Peyer's patch (tissue), 4 donors: ENCODE data around the gene GP1BB. TPM values are rescaled to one million over a fixed set of nuclear protein-coding genes. Genes with fewer than 3 reads are reported as not detected.

Experiments
- DNase-seq, 3 donors: peaks; one replicate each; pipeline ENCODE4 v3.0.0-alpha.2; 2017 to 2019
- H3K27ac ChIP-seq, 4 donors: fragments of 200-600 bp; sonication (generic); one replicate each; pipeline ENCODE4 v1.5.1; 2016 to 2019
- H3K27me3 ChIP-seq, 2 donors: fragments of 200-600 bp; sonication (generic); one replicate each; pipeline ENCODE4 v1.5.1; 2019
- H3K36me3 ChIP-seq, 3 donors: fragments of 200-600 bp; sonication (generic); one replicate each; pipeline ENCODE4 v1.5.1; 2016 to 2019
- H3K4me1 ChIP-seq, 4 donors: fragments of 200-600 bp; sonication (generic); one replicate each; pipeline ENCODE4 v1.5.1; 2016 to 2019
- H3K4me3 ChIP-seq, 4 donors: fragments of 200-600 bp; sonication (generic); 1 replicate in 3 of 4; 2 replicates in 1 of 4; pipeline ENCODE4 v1.5.1; 2016 to 2019; ENCODE audit warnings: mild to moderate bottlenecking in 1 of 4
- H3K9me3 ChIP-seq, 4 donors: fragments of 200-600 bp; sonication (generic); one replicate each; pipeline ENCODE4 v1.5.1; 2016 to 2019; ENCODE audit warnings: mild to moderate bottlenecking in 1 of 4
- CTCF ChIP-seq, 6 experiments: fragments of 450-650 bp in 4 of 6; fragments of 200-600 bp in 2 of 6; sonication (generic) in 1 of 6; IDR thresholded peaks; one replicate each; pipeline ENCODE4 v1.5.1; 2017 to 2019; ENCODE audit warnings: antibody characterized with exemption in 6 of 6, mild to moderate bottlenecking in 3 of 6, moderate library complexity in 1 of 6
- POLR2A ChIP-seq, 2 donors: fragments of 450-650 bp; IDR thresholded peaks; one replicate each; pipeline ENCODE4 v1.5.1; 2017; ENCODE audit warnings: antibody characterized with exemption in 2 of 2, mild to moderate bottlenecking in 2 of 2, moderate library complexity in 2 of 2
- total RNA-seq, 4 donors: library from RNA; depleted of rRNA; stranded (reverse); fragments of >200 nt; gene quantifications; one replicate each; pipeline ENCODE4 v1.1.0, GENCODE V29; 2016

Gene GP1BB
- total RNA-seq, 4 donors from 2014 or later: 1.1 to 9.1 (median 2.0) TPM

DNA sequence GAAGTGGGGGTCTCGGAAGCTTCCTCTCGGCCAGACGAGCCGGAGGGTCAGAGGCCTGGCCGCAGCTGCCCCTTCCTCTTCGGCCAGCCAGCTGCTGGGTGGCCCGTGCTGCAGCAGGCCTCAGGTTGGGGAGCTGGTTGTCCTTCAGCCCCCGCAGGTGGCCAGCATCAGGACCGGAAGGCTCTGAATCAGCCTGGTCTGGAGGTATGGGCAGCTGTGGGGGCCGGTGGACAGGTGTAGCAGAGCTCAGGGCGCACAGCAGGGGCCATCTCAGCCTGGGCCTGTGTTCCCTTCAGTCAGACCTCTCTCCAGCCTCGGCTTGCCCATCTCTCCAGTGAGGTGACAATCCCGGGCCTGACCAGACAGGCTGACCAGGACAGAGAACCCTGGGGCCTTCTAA lies 23.4 kb downstream of the GP1BB start:
- no peak for TF ChIP-seq CTCF (IDR thresholded peaks at IDR 0.05)
- no peak for TF ChIP-seq POLR2A (IDR thresholded peaks at IDR 0.05)
- no peak for DNase-seq
- H3K27ac ChIP-seq: no peak overlapping the region
- H3K36me3 ChIP-seq: no peaks in the 10 kb centered on the region
- no peaks in the 10 kb centered on the region for H3K4me1 ChIP-seq
- H3K9me3 ChIP-seq: no peaks in the 10 kb centered on the region
- H3K27me3 ChIP-seq: no peaks in the 10 kb centered on the region
- no peak overlapping the region for H3K4me3 ChIP-seq

- DNase-seq: no peak
- TF ChIP-seq CTCF (IDR thresholded peaks at IDR 0.05) (no peak), POLR2A (IDR thresholded peaks at IDR 0.05) (no peak)
- no peaks in the 10 kb centered on the region for H3K4me1 ChIP-seq
- H3K27me3 ChIP-seq: no peaks in the 10 kb centered on the region
- H3K36me3 ChIP-seq: no peaks in the 10 kb centered on the region
- H3K4me3 ChIP-seq: no peak overlapping the region
- H3K9me3 ChIP-seq: no peaks in the 10 kb centered on the region
- no peak overlapping the region for H3K27ac ChIP-seq
Observed at GRCh38 chr22:19747551-19747950, 24.2 kb downstream of the GP1BB start.

- H3K9me3 ChIP-seq: no peaks in the 10 kb centered on the region
- H3K27me3 ChIP-seq: no peaks in the 10 kb centered on the region
- no peak for TF ChIP-seq CTCF (IDR thresholded peaks at IDR 0.05)
- no peak for TF ChIP-seq POLR2A (IDR thresholded peaks at IDR 0.05)
- H3K36me3 ChIP-seq: no peaks in the 10 kb centered on the region
- H3K27ac ChIP-seq: no peak overlapping the region
- no peak overlapping the region for H3K4me3 ChIP-seq
- no peak for DNase-seq
- H3K4me1 ChIP-seq: no peaks in the 10 kb centered on the region
Observed at GRCh38 chr22:19748139-19748538, 24.8 kb downstream of the GP1BB start.

GRCh38 chr22:19748991-19749664 lies 25.8 kb downstream of the GP1BB start:
- Histone ChIP-seq H3K4me3 (no peak overlapping the region), H3K27me3 (no peaks in the 10 kb centered on the region), H3K9me3 (no peaks in the 10 kb centered on the region), H3K4me1 (no peaks in the 10 kb centered on the region), H3K36me3 (no peaks in the 10 kb centered on the region), H3K27ac (no peak overlapping the region)
- no peak for TF ChIP-seq CTCF (IDR thresholded peaks at IDR 0.05)
- TF ChIP-seq POLR2A (IDR thresholded peaks at IDR 0.05): no peak
- no peak for DNase-seq

DNA sequence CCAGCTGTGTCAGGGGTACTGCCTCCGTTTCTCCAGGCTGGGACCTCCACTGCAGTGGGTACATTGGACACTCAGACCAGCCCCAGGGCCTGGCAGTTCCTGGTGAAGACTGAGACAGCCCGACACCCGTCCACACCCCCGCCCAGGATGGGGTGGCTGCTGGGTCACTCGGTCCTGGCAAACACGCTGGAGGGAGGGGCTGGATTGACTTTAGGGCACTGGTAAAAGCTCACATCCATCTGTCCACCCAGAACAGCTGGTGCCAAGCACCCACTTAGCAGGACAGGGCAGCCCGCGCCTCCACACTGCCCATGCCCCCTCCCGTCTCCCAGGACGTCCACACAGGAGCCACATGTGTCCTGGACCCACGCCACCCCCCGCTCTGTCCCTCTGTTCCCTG lies 26.5 kb downstream of the GP1BB start:
- no peak overlapping the region for H3K27ac ChIP-seq
- H3K4me1 ChIP-seq: peaks cover 0 to 2% (median 0%) of the 10 kb centered on the region in 4 donors
- H3K9me3 ChIP-seq: no peaks in the 10 kb centered on the region
- no peak for DNase-seq
- H3K27me3 ChIP-seq: peaks cover 0 to 7% of the 10 kb centered on the region in 2 donors
- no peak overlapping the region for H3K4me3 ChIP-seq
- no peaks in the 10 kb centered on the region for H3K36me3 ChIP-seq
- TF ChIP-seq CTCF (IDR thresholded peaks at IDR 0.05) (no peak), POLR2A (IDR thresholded peaks at IDR 0.05) (no peak)
